Panc1 (cell line): ENCODE results near the gene CNTNAP1. TPM values are rescaled to one million over a fixed set of nuclear protein-coding genes. Genes with fewer than 3 reads are reported as not detected.

Experiments
- ATAC-seq: fragments of 200-7000 bp; cut with Tn5 transposase; 2 replicates; pipeline ENCODE4 v1.9.1; 2020; ENCODE audit warnings: mild to moderate bottlenecking, moderate library complexity
- BruUV-seq: library from RNA; stranded (reverse); fragments of 400-500 nt; replicated peaks from 2 replicates; lab custom pipeline; 2021; lab: Mats Ljungman, UMichigan
- CTCF ChIA-PET: fragments of 300-600 bp; sonication (Branson Sonifier 250); formaldehyde crosslinking; loops from one replicate; lab custom pipeline; 2022; ENCODE audit warnings: antibody characterized with exemption; lab: Charles Lee
- POLR2A ChIA-PET: fragments of 300-600 bp; sonication (Branson Sonifier 250); formaldehyde crosslinking; loops from one replicate; lab custom pipeline; 2022; ENCODE audit warnings: antibody characterized with exemption; lab: Charles Lee
- DNase-seq: peaks from one replicate; pipeline ENCODE4 v3.0.0-alpha.2; 2010; ENCODE audit warnings: low read depth, low spot score
- H3K27ac ChIP-seq: 2 replicates; pipeline ENCODE4 v1.5.1; 2011; ENCODE audit warnings: mild to moderate bottlenecking, low read length, inconsistent platforms
- H3K27me3 ChIP-seq: fragments of 200-500 bp; sonication (Bioruptor generic); 2 replicates; pipeline ENCODE4 v1.6.0; 2014; ENCODE audit warnings: low read length, inconsistent platforms; ENCODE audit not compliant: control insufficient read depth, insufficient read depth
- H3K36me3 ChIP-seq: fragments of 200-500 bp; sonication (Bioruptor generic); 2 replicates; pipeline ENCODE4 v1.5.1; 2014; ENCODE audit warnings: inconsistent platforms, mild to moderate bottlenecking, low read length, moderate library complexity; ENCODE audit not compliant: control insufficient read depth, insufficient read depth
- H3K4me1 ChIP-seq: 2 replicates; pipeline ENCODE4 v1.5.1; 2011; ENCODE audit warnings: inconsistent platforms, mild to moderate bottlenecking, low read length, moderate library complexity; ENCODE audit not compliant: control insufficient read depth, insufficient read depth
- H3K4me3 ChIP-seq, 2 experiments: 2 replicates each; pipeline ENCODE4 v1.5.1; 2011 to 2012; ENCODE audit warnings: low read depth in 2 of 2, low read length in 2 of 2, mild to moderate bottlenecking in 2 of 2, inconsistent platforms in 1 of 2, moderate library complexity in 1 of 2
- H3K9me3 ChIP-seq: fragments of 200-500 bp; sonication (Bioruptor generic); 2 replicates; pipeline ENCODE4 v1.5.1; 2014; ENCODE audit warnings: low read depth, mild to moderate bottlenecking, inconsistent platforms, low read length, moderate library complexity; ENCODE audit not compliant: control insufficient read depth, insufficient read depth
- POLR2AphosphoS5 ChIP-seq: IDR thresholded peaks from 2 replicates; pipeline ENCODE4 v1.6.1; 2012; ENCODE audit warnings: mild to moderate bottlenecking, low read depth, low read length, moderate library complexity
- SIN3A ChIP-seq: IDR thresholded peaks from 2 replicates; pipeline ENCODE4 v1.6.1; 2012; ENCODE audit warnings: low read depth, mild to moderate bottlenecking, low read length, moderate library complexity, borderline replicate concordance; ENCODE audit not compliant: insufficient read depth
- TCF7L2 ChIP-seq: IDR thresholded peaks from 2 replicates; pipeline ENCODE4 v1.6.1; 2011; ENCODE audit warnings: mild to moderate bottlenecking, low read depth, low read length, inconsistent platforms
- in situ Hi-C: cut with HindIII; loops from 2 replicates; pipeline ENCODE4 v1.10.0; 2016; ENCODE audit warnings: low sequenced_read_pairs, low pct_unique_long_range_greater_than_20kb
- intact Hi-C: fragments of 100-400 bp; cut with micrococcal nuclease; formaldehyde crosslinking; loops from one replicate; pipeline ENCODE4 v1.10.0; 2022; ENCODE audit not compliant: unreplicated experiment
- total RNA-seq: library from RNA; stranded (reverse); gene quantifications from one replicate; pipeline ENCODE4 v1.2.1, GENCODE V29; 2021; ENCODE audit not compliant: unreplicated experiment
- TF ChIP-seq, protein P1 (sequence below): fragments of 450-650 bp; IDR thresholded peaks from 2 replicates; pipeline ENCODE4 v1.5.1; 2017; ENCODE audit warnings: mild to moderate bottlenecking
- TF ChIP-seq, protein P2 (sequence below), 2 experiments: IDR thresholded peaks; 2 replicates each; pipeline ENCODE4 v1.6.1; 2011 to 2012; ENCODE audit warnings: low read depth in 2 of 2, control low read depth in 1 of 2, low read length in 1 of 2, mild to moderate bottlenecking in 1 of 2, moderate library complexity in 1 of 2; ENCODE audit not compliant: insufficient read depth in 1 of 2

The CNTNAP1 gene
- total RNA-seq, 1 experiment from 2014 or later, result 20.4 TPM

DNA sequence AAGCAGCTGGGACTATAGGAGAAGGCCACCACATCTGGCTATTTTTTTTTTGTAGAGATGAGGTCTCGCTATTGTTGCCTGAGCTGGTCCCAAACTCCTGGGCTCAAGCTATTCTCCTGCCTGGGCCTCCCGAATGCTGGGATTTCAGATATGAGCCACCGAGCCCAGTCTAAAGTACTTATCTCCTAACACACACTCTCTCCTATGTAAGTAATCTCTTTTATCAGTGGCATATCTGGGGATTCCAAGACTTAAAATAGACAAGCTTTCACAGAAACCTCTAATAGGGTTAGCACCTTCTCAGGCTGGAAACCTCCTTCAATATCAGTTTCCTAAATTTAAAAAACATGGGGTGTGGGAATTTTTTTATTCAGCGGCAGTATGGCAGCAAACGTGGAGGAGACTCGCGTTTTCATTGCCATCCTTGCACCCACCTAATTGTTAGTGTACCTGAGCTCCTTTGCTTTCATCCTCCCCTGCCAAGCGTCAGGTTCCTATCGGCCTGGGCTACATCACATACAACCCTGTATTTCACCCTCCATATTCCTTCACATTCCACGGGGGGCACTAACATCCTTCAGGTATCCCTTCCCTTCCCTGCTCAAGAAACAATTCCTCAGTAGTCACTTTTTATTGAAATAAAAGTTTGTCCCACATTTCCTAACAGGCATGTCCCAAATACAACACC, 61.4 kb downstream of the CNTNAP1 start:
- in situ Hi-C loops, result no loop called here
- intact Hi-C loops, result no loop called here
- Histone ChIP-seq H3K27me3 (no peaks in the 10 kb centered on the region), H3K27ac (peak overlapping the region; percentile 79), H3K4me3 (peak overlapping the region; percentile 58 to 70), H3K36me3 (no peaks in the 10 kb centered on the region), H3K9me3 (no peaks in the 10 kb centered on the region), H3K4me1 (no peaks in the 10 kb centered on the region)
- BruUV-seq, result no TSS peak
- CTCF ChIA-PET, result interaction anchor here (0.8 kb wide), 1 partner anchor 20 kb away, joined by 3 read pairs; no protein-coding TSS in a partner anchor
- POLR2A ChIA-PET, result no interaction called here
- no peak for DNase-seq
- TF ChIP-seq SIN3A (no peak), TCF7L2 (no peak), POLR2AphosphoS5 (no peak)
- TF ChIP-seq, protein P1, sequence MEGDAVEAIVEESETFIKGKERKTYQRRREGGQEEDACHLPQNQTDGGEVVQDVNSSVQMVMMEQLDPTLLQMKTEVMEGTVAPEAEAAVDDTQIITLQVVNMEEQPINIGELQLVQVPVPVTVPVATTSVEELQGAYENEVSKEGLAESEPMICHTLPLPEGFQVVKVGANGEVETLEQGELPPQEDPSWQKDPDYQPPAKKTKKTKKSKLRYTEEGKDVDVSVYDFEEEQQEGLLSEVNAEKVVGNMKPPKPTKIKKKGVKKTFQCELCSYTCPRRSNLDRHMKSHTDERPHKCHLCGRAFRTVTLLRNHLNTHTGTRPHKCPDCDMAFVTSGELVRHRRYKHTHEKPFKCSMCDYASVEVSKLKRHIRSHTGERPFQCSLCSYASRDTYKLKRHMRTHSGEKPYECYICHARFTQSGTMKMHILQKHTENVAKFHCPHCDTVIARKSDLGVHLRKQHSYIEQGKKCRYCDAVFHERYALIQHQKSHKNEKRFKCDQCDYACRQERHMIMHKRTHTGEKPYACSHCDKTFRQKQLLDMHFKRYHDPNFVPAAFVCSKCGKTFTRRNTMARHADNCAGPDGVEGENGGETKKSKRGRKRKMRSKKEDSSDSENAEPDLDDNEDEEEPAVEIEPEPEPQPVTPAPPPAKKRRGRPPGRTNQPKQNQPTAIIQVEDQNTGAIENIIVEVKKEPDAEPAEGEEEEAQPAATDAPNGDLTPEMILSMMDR, result no peak
- TF ChIP-seq, protein P2, sequence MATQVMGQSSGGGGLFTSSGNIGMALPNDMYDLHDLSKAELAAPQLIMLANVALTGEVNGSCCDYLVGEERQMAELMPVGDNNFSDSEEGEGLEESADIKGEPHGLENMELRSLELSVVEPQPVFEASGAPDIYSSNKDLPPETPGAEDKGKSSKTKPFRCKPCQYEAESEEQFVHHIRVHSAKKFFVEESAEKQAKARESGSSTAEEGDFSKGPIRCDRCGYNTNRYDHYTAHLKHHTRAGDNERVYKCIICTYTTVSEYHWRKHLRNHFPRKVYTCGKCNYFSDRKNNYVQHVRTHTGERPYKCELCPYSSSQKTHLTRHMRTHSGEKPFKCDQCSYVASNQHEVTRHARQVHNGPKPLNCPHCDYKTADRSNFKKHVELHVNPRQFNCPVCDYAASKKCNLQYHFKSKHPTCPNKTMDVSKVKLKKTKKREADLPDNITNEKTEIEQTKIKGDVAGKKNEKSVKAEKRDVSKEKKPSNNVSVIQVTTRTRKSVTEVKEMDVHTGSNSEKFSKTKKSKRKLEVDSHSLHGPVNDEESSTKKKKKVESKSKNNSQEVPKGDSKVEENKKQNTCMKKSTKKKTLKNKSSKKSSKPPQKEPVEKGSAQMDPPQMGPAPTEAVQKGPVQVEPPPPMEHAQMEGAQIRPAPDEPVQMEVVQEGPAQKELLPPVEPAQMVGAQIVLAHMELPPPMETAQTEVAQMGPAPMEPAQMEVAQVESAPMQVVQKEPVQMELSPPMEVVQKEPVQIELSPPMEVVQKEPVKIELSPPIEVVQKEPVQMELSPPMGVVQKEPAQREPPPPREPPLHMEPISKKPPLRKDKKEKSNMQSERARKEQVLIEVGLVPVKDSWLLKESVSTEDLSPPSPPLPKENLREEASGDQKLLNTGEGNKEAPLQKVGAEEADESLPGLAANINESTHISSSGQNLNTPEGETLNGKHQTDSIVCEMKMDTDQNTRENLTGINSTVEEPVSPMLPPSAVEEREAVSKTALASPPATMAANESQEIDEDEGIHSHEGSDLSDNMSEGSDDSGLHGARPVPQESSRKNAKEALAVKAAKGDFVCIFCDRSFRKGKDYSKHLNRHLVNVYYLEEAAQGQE (IDR thresholded peaks at IDR 0.05; ENCODE audit: insufficient read depth in 1 of 2, low read depth in 2 of 2, low read length in 1 of 2), result no peak
- no peak for ATAC-seq

DNA sequence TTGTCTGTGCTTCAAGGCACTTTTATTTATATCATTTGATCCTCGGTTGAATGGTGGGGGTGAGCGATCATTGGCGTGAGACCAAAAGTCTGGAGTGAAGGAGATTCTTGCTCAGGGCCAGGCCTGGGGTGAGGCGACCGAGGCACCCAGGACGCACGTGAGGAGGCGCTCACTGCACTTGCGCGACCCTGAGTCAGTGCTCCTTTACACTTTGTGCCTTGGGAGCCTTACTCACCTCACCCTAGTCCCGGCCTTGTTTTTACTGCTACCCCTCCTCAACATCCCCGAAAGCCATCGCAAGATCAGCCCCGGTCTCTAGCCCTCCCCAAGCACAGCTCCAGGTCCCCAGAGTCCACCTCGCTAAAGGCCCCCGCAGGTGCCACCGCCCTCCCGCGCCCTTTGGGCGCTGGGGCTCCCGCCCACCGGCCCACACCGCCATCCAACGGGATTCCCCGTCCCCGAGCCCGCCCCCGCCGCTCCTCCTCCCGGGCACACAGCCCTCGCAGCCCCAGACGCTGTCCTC, 62.0 kb downstream of the CNTNAP1 start:
- intact Hi-C loops, result no loop called here
- no TSS peak for BruUV-seq

More for the DNA sequence above, 62.0 kb downstream of the CNTNAP1 start:
- H3K4me3 ChIP-seq, result peak overlapping the region; percentile 58 to 70
- CTCF ChIA-PET, result no interaction called here
- H3K36me3 ChIP-seq, result no peaks in the 10 kb centered on the region
- DNase-seq (no peak), ATAC-seq (peak; percentile 95)
- no peaks in the 10 kb centered on the region for H3K9me3 ChIP-seq
- TF ChIP-seq, protein P1, result no peak
- no peak for TF ChIP-seq SIN3A
- no peak for TF ChIP-seq TCF7L2
- no peak for TF ChIP-seq POLR2AphosphoS5
- TF ChIP-seq, protein P2 (IDR thresholded peaks at IDR 0.05; ENCODE audit: insufficient read depth in 1 of 2, low read depth in 2 of 2, low read length in 1 of 2), result no peak
- in situ Hi-C loops, result no loop called here
- POLR2A ChIA-PET, result no interaction called here
- H3K27ac ChIP-seq, result peak overlapping the region; percentile 79
- H3K27me3 ChIP-seq, result no peaks in the 10 kb centered on the region
- H3K4me1 ChIP-seq, result no peaks in the 10 kb centered on the region
